A549 (cell line): ENCODE data around the gene ATP8A2. TPM values are rescaled to one million over a fixed set of nuclear protein-coding genes. Genes with fewer than 3 reads are reported as not detected.

Experiments
- ATAC-seq, 2 experiments: fragments of 200-7000 bp in 1 of 2; fragments of >200 bp in 1 of 2; cut with Nextera tagmentation in 1 of 2; cut with Tn5 transposase in 1 of 2; 3 replicates each; pipeline versions ENCODE4 v1.8.0 to v1.9.1; 2018 to 2020; ENCODE audit warnings: mild to moderate bottlenecking in 1 of 2, moderate library complexity in 1 of 2
- CTCF ChIA-PET: fragments of 300-600 bp; sonication (Branson Sonifier 250); formaldehyde crosslinking; extraction: SDS; loops from one replicate; lab custom pipeline; 2021; ENCODE audit warnings: antibody characterized with exemption, inconsistent platforms; lab: Yijun Ruan, JAX
- POLR2A ChIA-PET: fragments of 350-600 bp; formaldehyde crosslinking; extraction: SDS; loops from one replicate; lab custom pipeline; 2021; ENCODE audit warnings: antibody characterized with exemption, inconsistent platforms; lab: Yijun Ruan, JAX
- DNase-seq, 2 experiments: peaks; one replicate each; pipeline versions ENCODE4 v3.0.0 to v3.0.0-alpha.2; 2011 to 2016; ENCODE audit warnings: low read depth in 1 of 2, low spot score in 1 of 2
- FAIRE-seq: peaks from 2 replicates; lab custom pipeline; 2011; peaks lifted over from hg19 to GRCh38; lab: Jason Lieb, UNC
- H3K27ac ChIP-seq, 2 experiments: fragments of >200 bp; sonication (Bioruptor Twin); formaldehyde crosslinking; 3 replicates each; pipeline ENCODE4 v1.5.1; 2016 to 2017
- H3K4me1 ChIP-seq: fragments of >200 bp; sonication (Bioruptor Twin); formaldehyde crosslinking; 3 replicates; pipeline ENCODE4 v1.6.1; 2016
- H3K4me2 ChIP-seq: fragments of >200 bp; sonication (Bioruptor Twin); formaldehyde crosslinking; 3 replicates; pipeline ENCODE4 v1.6.1; 2016
- H3K4me3 ChIP-seq: fragments of >200 bp; sonication (Bioruptor Twin); formaldehyde crosslinking; 3 replicates; pipeline ENCODE4 v1.5.1; 2016
- H3K9me3 ChIP-seq: fragments of >200 bp; sonication (Bioruptor Twin); formaldehyde crosslinking; 3 replicates; pipeline ENCODE4 v1.6.1; 2016
- CBX2 ChIP-seq: fragments of 200-600 bp; sonication (generic); IDR thresholded peaks from 2 replicates; pipeline ENCODE4 v1.6.1; 2016; ENCODE audit warnings: low read depth, mild to moderate bottlenecking, borderline replicate concordance
- CBX8 ChIP-seq: fragments of 200-600 bp; sonication (generic); IDR thresholded peaks from 2 replicates; pipeline ENCODE4 v1.6.1; 2016
- CHD2 ChIP-seq: fragments of 150-350 bp; IDR thresholded peaks from 2 replicates; pipeline ENCODE4 v1.6.1; 2014; ENCODE audit warnings: low read length; ENCODE audit not compliant: partially characterized antibody
- E2F6 ChIP-seq: IDR thresholded peaks from 2 replicates; pipeline ENCODE4 v1.6.1; 2012; ENCODE audit warnings: low read depth, borderline replicate concordance
- EHF ChIP-seq: fragments of 250-450 bp; sonication (Bioruptor Pico); IDR thresholded peaks from 2 replicates; pipeline ENCODE4 v1.5.0; 2020; ENCODE audit warnings: mild to moderate bottlenecking
- EHMT2 ChIP-seq: fragments of 200-600 bp; sonication (generic); IDR thresholded peaks from 2 replicates; pipeline ENCODE4 v1.6.1; 2016; ENCODE audit warnings: antibody characterized with exemption, low read depth, mild to moderate bottlenecking, moderate library complexity
- ESRRA ChIP-seq: fragments of 150-350 bp; IDR thresholded peaks from 2 replicates; pipeline ENCODE4 v1.6.1; 2014; ENCODE audit warnings: mild to moderate bottlenecking, low read length, borderline replicate concordance
- FOSB ChIP-seq: fragments of 250-450 bp; sonication (Bioruptor Pico); IDR thresholded peaks from 2 replicates; pipeline ENCODE4 v1.5.0; 2020; ENCODE audit warnings: mild to moderate bottlenecking, moderate library complexity
- FOSL2 ChIP-seq, 2 experiments: fragments of 450-650 bp in 1 of 2; fragments of >200 bp in 1 of 2; sonication (Bioruptor Twin) in 1 of 2; formaldehyde crosslinking; IDR thresholded peaks; 2 replicates each; pipeline versions ENCODE4 v1.5.0 to v1.6.1; 2016 to 2020; ENCODE audit warnings: mild to moderate bottlenecking in 1 of 2, moderate library complexity in 1 of 2
- GATA3 ChIP-seq: IDR thresholded peaks from 2 replicates; pipeline ENCODE4 v1.6.1; 2012; ENCODE audit warnings: borderline replicate concordance
- HEYL ChIP-seq: fragments of 250-450 bp; sonication (Bioruptor Pico); IDR thresholded peaks from 2 replicates; pipeline ENCODE4 v1.8.0; 2021; ENCODE audit warnings: mild to moderate bottlenecking, moderate library complexity
- HMGXB4 ChIP-seq: fragments of 250-450 bp; sonication (Bioruptor Pico); IDR thresholded peaks from 2 replicates; pipeline ENCODE4 v1.5.0; 2021; ENCODE audit warnings: mild to moderate bottlenecking, moderate library complexity, borderline replicate concordance
- JUN ChIP-seq, 2 experiments: fragments of >200 bp; sonication (Bioruptor Twin); formaldehyde crosslinking; IDR thresholded peaks; 2 replicates in 1 of 2; 3 replicates in 1 of 2; pipeline ENCODE4 v1.6.1; 2016 to 2017
- JUNB ChIP-seq: fragments of >200 bp; sonication (Bioruptor Twin); formaldehyde crosslinking; IDR thresholded peaks from 2 replicates; pipeline ENCODE4 v1.6.1; 2016
- KDM5A ChIP-seq: fragments of 200-600 bp; sonication (generic); IDR thresholded peaks from 2 replicates; pipeline ENCODE4 v1.6.1; 2016; ENCODE audit warnings: antibody characterized with exemption, mild to moderate bottlenecking
- MAX ChIP-seq: IDR thresholded peaks from 2 replicates; pipeline ENCODE4 v1.6.1; 2012
- MYC ChIP-seq: IDR thresholded peaks from 2 replicates; pipeline ENCODE4 v1.6.1; 2012; ENCODE audit warnings: mild to moderate bottlenecking, inconsistent platforms, low read length, improper control_type of control experiment, borderline replicate concordance
- PHF8 ChIP-seq: fragments of 200-600 bp; sonication (generic); IDR thresholded peaks from 2 replicates; pipeline ENCODE4 v1.6.1; 2016; ENCODE audit warnings: low read depth, mild to moderate bottlenecking, antibody characterized with exemption, moderate library complexity, borderline replicate concordance
- POLR2AphosphoS2 ChIP-seq: conservative IDR thresholded peaks from 2 replicates; pipeline ENCODE4 v1.6.1; 2012; ENCODE audit warnings: low read length, improper control_type of control experiment, inconsistent platforms
- RARB ChIP-seq: fragments of 250-450 bp; sonication (Bioruptor Pico); IDR thresholded peaks from 2 replicates; pipeline ENCODE4 v1.8.0; 2021; ENCODE audit warnings: mild to moderate bottlenecking, moderate library complexity
- RCOR1 ChIP-seq: fragments of 150-350 bp; IDR thresholded peaks from 2 replicates; pipeline ENCODE4 v1.6.1; 2014; ENCODE audit warnings: antibody characterized with exemption, low read length, low read depth
- RFX5 ChIP-seq: fragments of 450-650 bp; IDR thresholded peaks from 2 replicates; pipeline ENCODE4 v1.7.1; 2014; ENCODE audit warnings: antibody characterized with exemption, mild to moderate bottlenecking, moderate library complexity
- USF2 ChIP-seq: fragments of 450-650 bp; IDR thresholded peaks from 2 replicates; pipeline ENCODE4 v1.6.1; 2014; ENCODE audit warnings: antibody characterized with exemption
- ZC3H11A ChIP-seq: fragments of 450-650 bp; IDR thresholded peaks from 2 replicates; pipeline ENCODE4 v1.6.1; 2014; ENCODE audit warnings: antibody characterized with exemption, mild to moderate bottlenecking
- ZFP36 ChIP-seq: fragments of 450-650 bp; IDR thresholded peaks from 2 replicates; pipeline ENCODE4 v1.6.1; 2014; ENCODE audit warnings: borderline replicate concordance; ENCODE audit not compliant: partially characterized antibody
- ZNF302 ChIP-seq: fragments of 250-450 bp; sonication (Bioruptor Pico); IDR thresholded peaks from 2 replicates; pipeline ENCODE4 v1.9.0; 2021; ENCODE audit warnings: inconsistent platforms, mild to moderate bottlenecking, moderate library complexity
- ZSCAN20 ChIP-seq: fragments of 250-450 bp; sonication (Bioruptor Pico); IDR thresholded peaks from 2 replicates; pipeline ENCODE4 v1.8.0; 2022; ENCODE audit warnings: mild to moderate bottlenecking, moderate library complexity
- whole genome bisulfite sequencing: methylation state at CpG from one replicate; pipeline ENCODE4 v1.1.6; 2017; ENCODE audit errors: missing lambda C conversion rate; 5-methylcytosine and 5-hydroxymethylcytosine counted together
- polyA plus RNA-seq, 4 experiments: library from polyadenylated mRNA; depleted of rRNA in 3 of 4; stranded (reverse); fragments of >200 nt; fragmentation: RNase III in 1 of 4; extraction: RNeasy Plus Mini Kit Qiagen cat#74134 plus additional on column Dnase treatment in 1 of 4; gene quantifications; 2 replicates in 3 of 4; 3 replicates in 1 of 4; pipeline ENCODE4 v1.2.3, GENCODE V29; 2011 to 2017
- TF ChIP-seq, protein P1 (sequence below): fragments of >200 bp; sonication (Bioruptor Twin); formaldehyde crosslinking; IDR thresholded peaks from 3 replicates; pipeline ENCODE4 v1.6.1; 2016

Gene ATP8A2
- polyA plus RNA-seq, 2 of the 4 experiments (the other 2 are of a cell fraction), result 0.03 TPM; not detected in 1

DNA sequence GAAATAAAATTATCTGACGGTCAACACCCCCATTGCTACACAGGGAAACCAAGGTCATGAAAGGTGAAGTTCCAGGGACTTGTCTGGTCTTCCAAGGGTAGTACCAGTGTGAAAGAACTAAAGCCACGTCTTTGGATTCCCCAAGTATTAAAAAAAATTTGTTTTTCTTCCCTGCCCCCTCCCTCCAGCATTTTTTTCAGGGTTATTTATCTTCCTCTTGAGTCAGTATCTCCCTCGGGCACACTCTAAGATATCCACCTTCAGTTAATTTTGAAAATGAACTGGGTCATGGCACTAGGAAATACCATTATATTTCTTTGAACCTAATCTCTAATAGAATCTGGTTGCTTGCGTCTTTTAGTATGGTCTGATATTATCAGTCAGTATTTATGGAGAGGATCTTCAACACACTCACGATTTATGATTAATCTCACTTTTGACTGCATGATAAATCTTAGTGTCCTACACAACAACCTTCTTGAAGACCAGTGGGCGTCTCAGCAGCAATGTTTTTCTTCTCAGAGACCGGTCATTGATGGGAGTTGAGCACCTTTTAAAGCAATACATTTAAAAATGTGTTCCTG, 9.1 kb downstream of the ATP8A2 start:
- H3K4me1 ChIP-seq, result no peaks in the 10 kb centered on the region
- ChIA-PET CTCF (no interaction called here), POLR2A (no interaction called here)
- H3K4me3 ChIP-seq, result no peak overlapping the region
- DNase-seq (no peak), FAIRE-seq (no peak), ATAC-seq (no peak)
- WGBS, result 44% methylated on average over 7 of the region's 7 CpGs
- no peak overlapping the region for H3K27ac ChIP-seq
- H3K9me3 ChIP-seq, result no peaks in the 10 kb centered on the region
- TF ChIP-seq ZSCAN20 (CRISPR knock-in tag) (no peak), CBX2 (no peak), PHF8 (no peak), USF2 (no peak), GATA3 (no peak), MAX (no peak), ZFP36 (no peak), CBX8 (no peak), RCOR1 (no peak), POLR2AphosphoS2 (no peak)
- no peak overlapping the region for H3K4me2 ChIP-seq

DNA sequence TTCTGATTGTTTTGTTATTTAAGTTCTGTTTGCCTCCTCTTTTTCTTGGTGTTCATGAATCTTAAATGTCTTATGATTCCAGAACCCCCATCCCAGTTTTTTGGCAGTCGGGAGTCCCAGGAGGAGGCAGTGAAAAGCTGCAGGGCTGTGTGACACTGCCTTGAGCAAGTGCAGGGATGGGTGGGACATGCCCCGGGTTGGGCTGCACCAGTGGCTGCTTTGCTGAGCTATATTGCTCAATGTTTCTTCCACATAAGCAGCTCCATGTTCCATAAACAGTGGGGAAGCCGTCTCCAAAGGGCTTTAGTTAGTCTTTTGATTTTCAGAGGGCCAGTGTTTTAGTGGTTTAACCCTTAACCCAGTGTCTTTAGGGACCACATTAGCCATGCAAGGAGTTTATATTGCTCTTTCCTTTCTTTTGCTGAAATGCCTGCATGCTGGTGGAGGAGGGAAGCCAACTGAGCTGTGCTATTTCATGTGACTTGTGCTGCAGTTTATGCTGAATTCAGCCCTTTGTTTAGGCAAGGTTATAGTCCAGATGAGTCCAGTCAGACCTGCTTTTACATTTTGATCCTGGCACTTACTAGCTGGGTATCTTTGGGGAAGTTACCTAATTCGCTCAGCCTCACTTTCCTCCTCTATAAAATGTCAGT, 13.1 kb downstream of the ATP8A2 start:
- no peak overlapping the region for H3K27ac ChIP-seq
- no peak for DNase-seq
- no peak overlapping the region for H3K4me2 ChIP-seq
- no peaks in the 10 kb centered on the region for H3K4me1 ChIP-seq
- no peak overlapping the region for H3K4me3 ChIP-seq
- ChIA-PET CTCF (interaction anchor here (1.2 to 2.5 kb wide), 2 partner anchors 10 to 12 kb away, joined by 4 to 11 read pairs; no protein-coding TSS in a partner anchor), POLR2A (no interaction called here)
- no peaks in the 10 kb centered on the region for H3K9me3 ChIP-seq
- no peak for ATAC-seq
- FAIRE-seq, result no peak
- TF ChIP-seq CHD2 (no peak), HMGXB4 (CRISPR knock-in tag) (no peak), HEYL (CRISPR knock-in tag) (no peak), ZSCAN20 (CRISPR knock-in tag) (no peak), KDM5A (no peak), ESRRA (no peak), PHF8 (no peak), JUN (IDR thresholded peaks at IDR 0.05) (no peak), MYC (no peak), JUNB (no peak), CBX8 (no peak), GATA3 (no peak), FOSB (CRISPR knock-in tag) (no peak)
- WGBS, result 1% methylated on average over 4 of the region's 4 CpGs

DNA sequence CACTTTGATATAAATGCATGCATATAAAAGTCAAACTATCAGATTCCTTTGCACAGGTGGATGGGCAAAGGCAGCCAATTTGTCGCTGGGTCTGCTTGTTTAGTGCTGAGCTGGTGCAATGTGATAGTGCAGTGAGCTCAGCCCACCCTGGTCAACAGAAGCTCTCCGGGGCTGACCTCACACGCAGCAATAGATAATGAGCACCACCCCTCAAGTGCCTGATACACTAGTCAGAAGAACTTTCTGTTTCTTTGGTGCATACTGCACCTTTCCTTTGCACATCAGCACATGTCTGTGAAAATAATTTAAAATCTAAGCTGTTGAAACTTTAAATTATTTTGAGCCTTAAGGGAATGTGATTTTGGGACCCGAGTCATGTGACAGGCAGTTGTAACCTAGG, 20.2 kb downstream of the ATP8A2 start:
- POLR2A ChIA-PET, result no interaction called here
- TF ChIP-seq JUN (IDR thresholded peaks at IDR 0.05), result no peak
- no peak for TF ChIP-seq E2F6
- no peak for TF ChIP-seq FOSL2 (IDR thresholded peaks at IDR 0.05)
- no peak for TF ChIP-seq FOSL2 (CRISPR knock-in tag; IDR thresholded peaks at IDR 0.05)
- TF ChIP-seq, protein P1, sequence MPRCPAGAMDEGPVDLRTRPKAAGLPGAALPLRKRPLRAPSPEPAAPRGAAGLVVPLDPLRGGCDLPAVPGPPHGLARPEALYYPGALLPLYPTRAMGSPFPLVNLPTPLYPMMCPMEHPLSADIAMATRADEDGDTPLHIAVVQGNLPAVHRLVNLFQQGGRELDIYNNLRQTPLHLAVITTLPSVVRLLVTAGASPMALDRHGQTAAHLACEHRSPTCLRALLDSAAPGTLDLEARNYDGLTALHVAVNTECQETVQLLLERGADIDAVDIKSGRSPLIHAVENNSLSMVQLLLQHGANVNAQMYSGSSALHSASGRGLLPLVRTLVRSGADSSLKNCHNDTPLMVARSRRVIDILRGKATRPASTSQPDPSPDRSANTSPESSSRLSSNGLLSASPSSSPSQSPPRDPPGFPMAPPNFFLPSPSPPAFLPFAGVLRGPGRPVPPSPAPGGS, result no peak
- TF ChIP-seq EHMT2, result no peak
- TF ChIP-seq ESRRA, result no peak
- TF ChIP-seq RFX5, result no peak
- no peak for TF ChIP-seq ZC3H11A
- TF ChIP-seq MAX, result no peak
- no peak for TF ChIP-seq ZNF302
- TF ChIP-seq ZFP36, result no peak
- TF ChIP-seq RARB (CRISPR knock-in tag), result no peak
- TF ChIP-seq EHF (CRISPR knock-in tag), result no peak

More for the DNA sequence above, 20.2 kb downstream of the ATP8A2 start:
- FAIRE-seq (no peak), ATAC-seq (no peak), DNase-seq (no peak)
- CTCF ChIA-PET, result interaction anchor here (2.8 kb wide), 1 partner anchor 16 kb away, joined by 11 read pairs; no protein-coding TSS in a partner anchor
- 21% methylated on average over 3 of the region's 4 CpGs for WGBS
- Histone ChIP-seq H3K4me3 (no peak overlapping the region), H3K4me2 (no peak overlapping the region), H3K4me1 (no peaks in the 10 kb centered on the region), H3K27ac (no peak overlapping the region), H3K9me3 (no peaks in the 10 kb centered on the region)
